Measurements from ENCODE around the gene S100A10. TPM values are rescaled to one million over a fixed set of nuclear protein-coding genes. Genes with fewer than 3 reads are reported as not detected.

S100A10 gene
- total and polyA plus RNA-seq, 2 experiments from 2014 or later, result 35.9 to 634 TPM

DNA sequence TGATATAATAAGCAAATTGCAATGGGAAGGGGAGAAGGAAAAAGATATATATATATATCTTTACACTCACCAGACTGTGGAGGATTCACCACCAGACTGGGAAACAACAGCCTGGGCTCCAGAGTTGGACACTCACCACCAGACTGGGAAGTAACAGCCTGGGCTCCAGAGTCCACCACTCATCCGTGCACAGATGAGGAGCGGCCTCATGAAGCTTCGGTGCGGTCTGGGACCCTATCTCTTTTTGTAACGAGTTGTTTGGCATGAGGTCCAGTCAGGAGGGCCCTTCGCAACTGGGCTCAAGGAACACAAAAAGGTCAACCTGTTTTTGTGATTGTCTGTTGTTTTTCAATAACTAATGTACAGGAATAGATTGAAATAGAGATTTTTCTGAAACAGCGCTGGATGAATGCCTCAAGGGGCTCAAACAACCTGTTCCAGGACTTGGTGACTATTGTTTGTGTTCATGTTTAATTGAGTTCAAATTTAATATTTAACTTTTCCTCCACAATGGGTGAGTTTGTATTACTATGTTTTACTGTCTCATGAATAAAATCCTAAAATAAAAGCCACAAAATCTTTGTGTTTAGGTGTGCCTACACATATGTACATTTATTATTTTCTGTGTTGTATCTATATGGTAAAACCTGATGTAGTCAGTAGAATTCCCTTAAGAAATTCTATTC lies 40.1 kb downstream of the S100A10 start (continued):
- TF ChIP-seq, protein P1, sequence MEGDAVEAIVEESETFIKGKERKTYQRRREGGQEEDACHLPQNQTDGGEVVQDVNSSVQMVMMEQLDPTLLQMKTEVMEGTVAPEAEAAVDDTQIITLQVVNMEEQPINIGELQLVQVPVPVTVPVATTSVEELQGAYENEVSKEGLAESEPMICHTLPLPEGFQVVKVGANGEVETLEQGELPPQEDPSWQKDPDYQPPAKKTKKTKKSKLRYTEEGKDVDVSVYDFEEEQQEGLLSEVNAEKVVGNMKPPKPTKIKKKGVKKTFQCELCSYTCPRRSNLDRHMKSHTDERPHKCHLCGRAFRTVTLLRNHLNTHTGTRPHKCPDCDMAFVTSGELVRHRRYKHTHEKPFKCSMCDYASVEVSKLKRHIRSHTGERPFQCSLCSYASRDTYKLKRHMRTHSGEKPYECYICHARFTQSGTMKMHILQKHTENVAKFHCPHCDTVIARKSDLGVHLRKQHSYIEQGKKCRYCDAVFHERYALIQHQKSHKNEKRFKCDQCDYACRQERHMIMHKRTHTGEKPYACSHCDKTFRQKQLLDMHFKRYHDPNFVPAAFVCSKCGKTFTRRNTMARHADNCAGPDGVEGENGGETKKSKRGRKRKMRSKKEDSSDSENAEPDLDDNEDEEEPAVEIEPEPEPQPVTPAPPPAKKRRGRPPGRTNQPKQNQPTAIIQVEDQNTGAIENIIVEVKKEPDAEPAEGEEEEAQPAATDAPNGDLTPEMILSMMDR (conservative IDR thresholded peaks at IDR 0.05; ENCODE audit: low read depth in 2 of 2), result no peak
- TF ChIP-seq CREB1 (CRISPR knock-in tag; IDR thresholded peaks at IDR 0.05; ENCODE audit: low read depth), result no peak
- TF ChIP-seq ZNF114 (CRISPR knock-in tag; IDR thresholded peaks at IDR 0.05), result no peak

DNA sequence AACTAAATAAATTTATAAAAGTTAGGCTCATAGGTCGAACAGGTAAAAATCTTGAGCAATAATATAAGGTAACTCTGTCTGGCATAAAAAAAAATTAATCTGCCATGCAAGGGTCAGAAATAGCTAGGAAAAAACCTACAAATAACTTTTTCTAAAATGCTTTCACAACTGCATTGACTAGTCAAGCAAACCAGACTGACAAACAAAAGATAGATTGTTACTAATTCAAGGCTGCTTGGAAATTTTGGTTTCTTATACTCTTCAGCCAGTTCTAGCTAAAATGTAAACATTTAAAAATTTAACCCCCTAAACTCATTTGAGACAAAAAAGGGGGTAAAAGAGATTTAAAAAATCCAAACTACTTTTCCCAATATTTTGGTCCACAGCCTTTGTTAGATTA lies 40.8 kb downstream of the S100A10 start:
- H3K4me3 ChIP-seq, result no peak overlapping the region
- no peaks in the 10 kb centered on the region for H4K20me1 ChIP-seq (replicated peaks; ENCODE audit: insufficient read depth)
- H3K4me1 ChIP-seq (ENCODE audit: insufficient read depth), result 0 out of 2 replicates have a peak, but pooled peaks cover 3% of the 10 kb centered on the region
- H3K36me3 ChIP-seq (ENCODE audit: insufficient read depth), result no peaks in the 10 kb centered on the region
- Mint-ChIP-seq H3K36me3 (ENCODE audit: low read depth) (no peaks in the 10 kb centered on the region), H3K4me1 (no peaks in the 10 kb centered on the region), H3K9me3 (no peaks in the 10 kb centered on the region; the same call in 2 of the 3 replicates), H3K4me3 (no peak overlapping the region), H3K27ac (no peak overlapping the region), H3K27me3 (ENCODE audit: insufficient read depth, low read depth, poor library complexity) (peaks cover 5% of the 10 kb centered on the region)
- no peak overlapping the region for H3K27ac ChIP-seq (ENCODE audit: low read depth)
- H3K79me2 ChIP-seq (replicated peaks; ENCODE audit: insufficient read depth), result no peaks in the 10 kb centered on the region
- DNase-seq (ENCODE audit: low spot score) (no peak), ATAC-seq (no peak)
- H3K9me2 ChIP-seq (ENCODE audit: insufficient read depth), result peaks cover 6% of the 10 kb centered on the region
- H3K27me3 ChIP-seq (ENCODE audit: insufficient read depth), result no peaks in the 10 kb centered on the region
- no peaks in the 10 kb centered on the region for H3F3A ChIP-seq (replicated peaks; ENCODE audit: low read depth)
- H3K4me2 ChIP-seq, result no peak overlapping the region
- no peak overlapping the region for H2AFZ ChIP-seq
- TF ChIP-seq, protein P2, sequence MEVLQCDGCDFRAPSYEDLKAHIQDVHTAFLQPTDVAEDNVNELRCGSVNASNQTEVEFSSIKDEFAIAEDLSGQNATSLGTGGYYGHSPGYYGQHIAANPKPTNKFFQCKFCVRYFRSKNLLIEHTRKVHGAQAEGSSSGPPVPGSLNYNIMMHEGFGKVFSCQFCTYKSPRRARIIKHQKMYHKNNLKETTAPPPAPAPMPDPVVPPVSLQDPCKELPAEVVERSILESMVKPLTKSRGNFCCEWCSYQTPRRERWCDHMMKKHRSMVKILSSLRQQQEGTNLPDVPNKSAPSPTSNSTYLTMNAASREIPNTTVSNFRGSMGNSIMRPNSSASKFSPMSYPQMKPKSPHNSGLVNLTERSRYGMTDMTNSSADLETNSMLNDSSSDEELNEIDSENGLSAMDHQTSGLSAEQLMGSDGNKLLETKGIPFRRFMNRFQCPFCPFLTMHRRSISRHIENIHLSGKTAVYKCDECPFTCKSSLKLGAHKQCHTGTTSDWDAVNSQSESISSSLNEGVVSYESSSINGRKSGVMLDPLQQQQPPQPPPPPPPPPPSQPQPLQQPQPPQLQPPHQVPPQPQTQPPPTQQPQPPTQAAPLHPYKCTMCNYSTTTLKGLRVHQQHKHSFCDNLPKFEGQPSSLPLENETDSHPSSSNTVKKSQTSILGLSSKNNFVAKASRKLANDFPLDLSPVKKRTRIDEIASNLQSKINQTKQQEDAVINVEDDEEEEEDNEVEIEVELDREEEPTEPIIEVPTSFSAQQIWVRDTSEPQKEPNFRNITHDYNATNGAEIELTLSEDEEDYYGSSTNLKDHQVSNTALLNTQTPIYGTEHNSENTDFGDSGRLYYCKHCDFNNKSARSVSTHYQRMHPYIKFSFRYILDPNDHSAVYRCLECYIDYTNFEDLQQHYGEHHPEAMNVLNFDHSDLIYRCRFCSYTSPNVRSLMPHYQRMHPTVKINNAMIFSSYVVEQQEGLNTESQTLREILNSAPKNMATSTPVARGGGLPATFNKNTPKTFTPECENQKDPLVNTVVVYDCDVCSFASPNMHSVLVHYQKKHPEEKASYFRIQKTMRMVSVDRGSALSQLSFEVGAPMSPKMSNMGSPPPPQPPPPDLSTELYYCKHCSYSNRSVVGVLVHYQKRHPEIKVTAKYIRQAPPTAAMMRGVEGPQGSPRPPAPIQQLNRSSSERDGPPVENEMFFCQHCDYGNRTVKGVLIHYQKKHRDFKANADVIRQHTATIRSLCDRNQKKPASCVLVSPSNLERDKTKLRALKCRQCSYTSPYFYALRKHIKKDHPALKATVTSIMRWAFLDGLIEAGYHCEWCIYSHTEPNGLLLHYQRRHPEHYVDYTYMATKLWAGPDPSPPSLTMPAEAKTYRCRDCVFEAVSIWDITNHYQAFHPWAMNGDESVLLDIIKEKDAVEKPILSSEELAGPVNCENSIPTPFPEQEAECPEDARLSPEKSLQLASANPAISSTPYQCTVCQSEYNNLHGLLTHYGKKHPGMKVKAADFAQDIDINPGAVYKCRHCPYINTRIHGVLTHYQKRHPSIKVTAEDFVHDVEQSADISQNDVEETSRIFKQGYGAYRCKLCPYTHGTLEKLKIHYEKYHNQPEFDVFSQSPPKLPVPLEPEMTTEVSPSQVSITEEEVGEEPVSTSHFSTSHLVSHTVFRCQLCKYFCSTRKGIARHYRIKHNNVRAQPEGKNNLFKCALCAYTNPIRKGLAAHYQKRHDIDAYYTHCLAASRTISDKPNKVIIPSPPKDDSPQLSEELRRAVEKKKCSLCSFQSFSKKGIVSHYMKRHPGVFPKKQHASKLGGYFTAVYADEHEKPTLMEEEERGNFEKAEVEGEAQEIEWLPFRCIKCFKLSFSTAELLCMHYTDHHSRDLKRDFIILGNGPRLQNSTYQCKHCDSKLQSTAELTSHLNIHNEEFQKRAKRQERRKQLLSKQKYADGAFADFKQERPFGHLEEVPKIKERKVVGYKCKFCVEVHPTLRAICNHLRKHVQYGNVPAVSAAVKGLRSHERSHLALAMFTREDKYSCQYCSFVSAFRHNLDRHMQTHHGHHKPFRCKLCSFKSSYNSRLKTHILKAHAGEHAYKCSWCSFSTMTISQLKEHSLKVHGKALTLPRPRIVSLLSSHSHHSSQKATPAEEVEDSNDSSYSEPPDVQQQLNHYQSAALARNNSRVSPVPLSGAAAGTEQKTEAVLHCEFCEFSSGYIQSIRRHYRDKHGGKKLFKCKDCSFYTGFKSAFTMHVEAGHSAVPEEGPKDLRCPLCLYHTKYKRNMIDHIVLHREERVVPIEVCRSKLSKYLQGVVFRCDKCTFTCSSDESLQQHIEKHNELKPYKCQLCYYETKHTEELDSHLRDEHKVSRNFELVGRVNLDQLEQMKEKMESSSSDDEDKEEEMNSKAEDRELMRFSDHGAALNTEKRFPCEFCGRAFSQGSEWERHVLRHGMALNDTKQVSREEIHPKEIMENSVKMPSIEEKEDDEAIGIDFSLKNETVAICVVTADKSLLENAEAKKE (CRISPR knock-in tag; IDR thresholded peaks at IDR 0.05), result no peak
- TF ChIP-seq STAT1 (IDR thresholded peaks at IDR 0.05; ENCODE audit: unreplicated experiment) (no peak), EZH2phosphoT487 (IDR thresholded peaks at IDR 0.05; ENCODE audit: unreplicated experiment) (no peak), ZNF331 (CRISPR knock-in tag; IDR thresholded peaks at IDR 0.05; ENCODE audit: low read depth) (no peak), POLR2AphosphoS5 (IDR thresholded peaks at IDR 0.05; ENCODE audit: low read depth) (no peak), EZH2 (IDR thresholded peaks at IDR 0.05; ENCODE audit: low read depth, unreplicated experiment) (no peak), NANOG (IDR thresholded peaks at IDR 0.05; ENCODE audit: borderline replicate concordance) (no peak), ZNF114 (CRISPR knock-in tag; IDR thresholded peaks at IDR 0.05) (no peak), CREB1 (CRISPR knock-in tag; IDR thresholded peaks at IDR 0.05; ENCODE audit: low read depth) (no peak), JUNB (IDR thresholded peaks at IDR 0.05; ENCODE audit: unreplicated experiment) (no peak)
- TF ChIP-seq, protein P3, sequence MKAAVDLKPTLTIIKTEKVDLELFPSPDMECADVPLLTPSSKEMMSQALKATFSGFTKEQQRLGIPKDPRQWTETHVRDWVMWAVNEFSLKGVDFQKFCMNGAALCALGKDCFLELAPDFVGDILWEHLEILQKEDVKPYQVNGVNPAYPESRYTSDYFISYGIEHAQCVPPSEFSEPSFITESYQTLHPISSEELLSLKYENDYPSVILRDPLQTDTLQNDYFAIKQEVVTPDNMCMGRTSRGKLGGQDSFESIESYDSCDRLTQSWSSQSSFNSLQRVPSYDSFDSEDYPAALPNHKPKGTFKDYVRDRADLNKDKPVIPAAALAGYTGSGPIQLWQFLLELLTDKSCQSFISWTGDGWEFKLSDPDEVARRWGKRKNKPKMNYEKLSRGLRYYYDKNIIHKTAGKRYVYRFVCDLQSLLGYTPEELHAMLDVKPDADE (IDR thresholded peaks at IDR 0.05), result no peak
